Astrocyte of the cerebellum (primary cell): ENCODE results near the gene ZNF331.

Experiments used
- DNase-seq: peaks from one replicate; pipeline ENCODE4 v3.0.0-alpha.2; 2011; ENCODE audit warnings: low read depth
- H3K4me3 ChIP-seq: 2 replicates; pipeline ENCODE4 v1.5.1; 2011; ENCODE audit warnings: mild to moderate bottlenecking, low read depth, low read length, moderate library complexity
- CTCF ChIP-seq: IDR thresholded peaks from 2 replicates; pipeline ENCODE4 v1.5.1; 2012; ENCODE audit warnings: low read length, low read depth, moderate library complexity, mild to moderate bottlenecking; ENCODE audit errors: missing control alignments
- in situ Hi-C: cut with HindIII; loops from 2 replicates; pipeline ENCODE4 v1.10.0; 2017; ENCODE audit warnings: low sequenced_read_pairs

The ZNF331 gene

GRCh38 chr19:53538378-53539109, 599 bp downstream of the ZNF331 start:
- DNase-seq: no peak

GRCh38 chr19:53540091-53540490, 2.1 kb downstream of the ZNF331 start:
- no peak for DNase-seq
- in situ Hi-C loops: no loop called here
- H3K4me3 ChIP-seq: no peak overlapping the region
- no peak for TF ChIP-seq CTCF

More at GRCh38 chr19:53538378-53539109, 599 bp downstream of the ZNF331 start:
- no peak for TF ChIP-seq CTCF
- peak overlapping the region; percentile 68 for H3K4me3 ChIP-seq
- in situ Hi-C loops: no loop called here

- in situ Hi-C loops: no loop called here
- H3K4me3 ChIP-seq: no peak overlapping the region
- no peak for TF ChIP-seq CTCF
- DNase-seq: no peak
Observed at GRCh38 chr19:53541971-53542370, 4.0 kb downstream of the ZNF331 start.

GRCh38 chr19:53545271-53546065, 7.5 kb downstream of the ZNF331 start:
- TF ChIP-seq CTCF: no peak
- in situ Hi-C loops: no loop called here
- H3K4me3 ChIP-seq: no peak overlapping the region
- DNase-seq: no peak

GRCh38 chr19:53546758-53547513, 9.0 kb downstream of the ZNF331 start:
- TF ChIP-seq CTCF: no peak
- no peak overlapping the region for H3K4me3 ChIP-seq
- no peak for DNase-seq
- in situ Hi-C loops: no loop called here

GRCh38 chr19:53549340-53549739, 11.4 kb downstream of the ZNF331 start:
- DNase-seq: no peak
- H3K4me3 ChIP-seq: no peak overlapping the region
- in situ Hi-C loops: no loop called here

More at GRCh38 chr19:53549340-53549739, 11.4 kb downstream of the ZNF331 start:
- TF ChIP-seq CTCF: no peak
